Measurements from ENCODE around the gene HSPA5. TPM values are rescaled to one million over a fixed set of nuclear protein-coding genes. Genes with fewer than 3 reads are reported as not detected.
"Not testable (repeated sequence)": the region's sequence is repeated elsewhere in the genome, so short reads cannot be mapped to it uniquely, and the experiment has no call there.

HSPA5 gene
- total RNA-seq, 1 donor, result 130 TPM

DNA sequence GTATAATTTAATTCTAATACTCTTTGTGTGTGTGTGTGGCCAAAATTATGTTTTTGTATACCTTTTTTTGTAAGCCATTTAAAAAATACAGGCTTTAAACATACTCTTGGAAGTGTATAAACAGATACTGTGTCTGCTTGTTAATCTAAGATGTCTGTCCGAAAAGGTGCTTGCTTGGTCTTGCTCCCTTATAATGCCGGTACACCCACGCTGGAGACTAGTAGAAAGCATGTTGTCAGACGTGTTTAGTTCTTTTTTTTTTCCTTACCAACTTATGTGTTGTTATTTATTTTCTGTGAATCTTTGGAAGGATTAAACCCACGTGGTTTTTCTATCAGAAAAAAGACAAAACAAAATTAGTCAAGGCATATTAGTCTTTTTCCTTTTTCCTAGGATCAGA lies 29.9 kb upstream of the HSPA5 start:
- no peak overlapping the region for H3K4me3 ChIP-seq (ENCODE audit: low read depth, low read length)
- TF ChIP-seq, protein P1, sequence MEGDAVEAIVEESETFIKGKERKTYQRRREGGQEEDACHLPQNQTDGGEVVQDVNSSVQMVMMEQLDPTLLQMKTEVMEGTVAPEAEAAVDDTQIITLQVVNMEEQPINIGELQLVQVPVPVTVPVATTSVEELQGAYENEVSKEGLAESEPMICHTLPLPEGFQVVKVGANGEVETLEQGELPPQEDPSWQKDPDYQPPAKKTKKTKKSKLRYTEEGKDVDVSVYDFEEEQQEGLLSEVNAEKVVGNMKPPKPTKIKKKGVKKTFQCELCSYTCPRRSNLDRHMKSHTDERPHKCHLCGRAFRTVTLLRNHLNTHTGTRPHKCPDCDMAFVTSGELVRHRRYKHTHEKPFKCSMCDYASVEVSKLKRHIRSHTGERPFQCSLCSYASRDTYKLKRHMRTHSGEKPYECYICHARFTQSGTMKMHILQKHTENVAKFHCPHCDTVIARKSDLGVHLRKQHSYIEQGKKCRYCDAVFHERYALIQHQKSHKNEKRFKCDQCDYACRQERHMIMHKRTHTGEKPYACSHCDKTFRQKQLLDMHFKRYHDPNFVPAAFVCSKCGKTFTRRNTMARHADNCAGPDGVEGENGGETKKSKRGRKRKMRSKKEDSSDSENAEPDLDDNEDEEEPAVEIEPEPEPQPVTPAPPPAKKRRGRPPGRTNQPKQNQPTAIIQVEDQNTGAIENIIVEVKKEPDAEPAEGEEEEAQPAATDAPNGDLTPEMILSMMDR (IDR thresholded peaks at IDR 0.05; ENCODE audit: insufficient read depth, low read depth, low read length), result no peak
- no peak for DNase-seq (ENCODE audit: low read depth)

DNA sequence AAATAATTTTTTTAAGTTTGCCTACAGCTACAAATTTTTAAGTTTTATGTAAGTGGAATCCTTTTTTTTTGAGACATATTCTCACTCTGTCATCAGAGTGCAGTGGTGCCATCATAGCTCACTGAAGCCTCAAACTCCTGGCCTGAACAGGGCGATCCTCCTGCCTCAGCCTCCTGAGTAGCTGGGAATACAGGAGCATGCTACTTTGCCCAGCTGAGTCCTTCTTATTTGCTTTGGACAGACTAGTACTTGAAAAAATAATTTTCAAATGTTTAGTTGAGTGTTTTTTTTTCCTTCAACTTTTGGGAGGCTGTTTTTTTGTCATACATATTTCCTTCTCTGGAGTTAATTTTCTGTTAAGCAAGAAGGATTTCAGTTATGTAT lies 27.9 kb upstream of the HSPA5 start:
- TF ChIP-seq, protein P1 (IDR thresholded peaks at IDR 0.05; ENCODE audit: insufficient read depth, low read depth, low read length), result no peak
- no peak overlapping the region for H3K4me3 ChIP-seq (ENCODE audit: low read depth, low read length)
- DNase-seq (ENCODE audit: low read depth), result no peak

DNA sequence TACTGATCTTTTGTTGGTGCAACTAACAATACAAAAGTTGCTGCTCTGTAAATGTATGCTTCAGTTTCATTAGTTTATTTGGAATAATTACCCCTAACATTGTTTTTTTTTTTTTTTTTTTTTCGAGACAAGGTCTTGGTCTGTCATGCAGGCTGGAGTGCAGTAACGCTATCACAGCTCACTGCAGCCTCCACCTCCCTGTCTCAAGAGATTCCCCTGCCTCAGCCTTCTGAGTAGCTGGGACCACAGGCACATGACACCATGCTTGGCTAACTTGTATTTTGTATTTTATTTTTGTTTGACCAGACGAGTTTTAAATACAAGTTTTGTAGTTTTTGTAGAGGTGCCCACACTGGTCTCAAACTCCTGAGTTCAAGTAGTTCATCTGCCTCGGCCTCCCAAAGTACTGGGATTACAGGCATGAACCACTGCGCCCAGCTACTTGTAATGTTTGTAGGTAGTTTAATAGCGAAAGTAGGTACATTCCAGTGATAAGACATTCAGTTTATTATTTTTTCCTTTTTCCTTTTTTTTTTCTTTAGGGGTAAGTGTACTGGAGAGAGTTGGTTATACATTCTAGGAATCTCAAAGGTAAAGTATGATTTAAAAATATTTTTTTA lies 27.4 kb upstream of the HSPA5 start:
- H3K4me3 ChIP-seq (ENCODE audit: low read depth, low read length), result no peak overlapping the region
- no peak for DNase-seq (ENCODE audit: low read depth)
- TF ChIP-seq, protein P1 (IDR thresholded peaks at IDR 0.05; ENCODE audit: insufficient read depth, low read depth, low read length), result no peak

DNA sequence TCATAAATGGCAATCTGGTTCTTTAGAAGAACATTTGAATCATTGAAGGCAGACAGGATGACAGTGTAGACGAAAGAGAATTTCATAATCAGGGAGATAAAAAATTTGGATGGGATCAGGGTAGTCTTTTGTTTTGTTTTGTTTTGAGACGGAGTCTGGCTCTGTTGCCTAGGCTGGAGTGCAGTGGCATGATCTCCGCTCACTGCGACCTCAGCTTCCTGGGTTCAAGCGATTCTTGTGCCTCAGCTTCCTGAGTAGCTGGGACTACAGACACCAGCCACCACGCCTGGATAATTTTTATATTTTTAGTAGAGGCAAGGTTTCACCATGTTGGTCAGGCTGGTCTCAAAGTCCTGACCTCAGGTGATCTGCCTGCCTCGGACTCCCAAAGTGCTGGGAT lies 22.9 kb upstream of the HSPA5 start:
- DNase-seq (ENCODE audit: low read depth); H3K4me3 ChIP-seq (ENCODE audit: low read depth, low read length): not testable (repeated sequence)

- DNase-seq (ENCODE audit: low read depth), result peak; percentile 24
- peak overlapping the region; percentile 94 for H3K4me3 ChIP-seq (ENCODE audit: low read depth, low read length)
- TF ChIP-seq, protein P1 (IDR thresholded peaks at IDR 0.05; ENCODE audit: insufficient read depth, low read depth, low read length), result no peak
These were observed 21.3 kb upstream of the HSPA5 start for GRCh38 chr9:125262294-125262991.

- peak within 1 kb of the TSS; percentile 94 for H3K4me3 ChIP-seq (ENCODE audit: low read depth, low read length)
- DNase-seq (ENCODE audit: low read depth), result peak; percentile 91
- TF ChIP-seq, protein P1 (IDR thresholded peaks at IDR 0.05; ENCODE audit: insufficient read depth, low read depth, low read length), result peak; percentile 38
These were observed 20.6 kb upstream of the HSPA5 start, which contains the start of gene GAPVD1 for GRCh38 chr9:125261501-125262293. TSS of gene GAPVD1 (plus strand) at chr9:125261826. CDS start at chr9:125298922, 37,096 bp downstream.

- DNase-seq (ENCODE audit: low read depth), result peak; percentile 31
- no peak overlapping the region for H3K4me3 ChIP-seq (ENCODE audit: low read depth, low read length)
- TF ChIP-seq, protein P1 (IDR thresholded peaks at IDR 0.05; ENCODE audit: insufficient read depth, low read depth, low read length), result no peak
These were observed 19.4 kb upstream of the HSPA5 start for GRCh38 chr9:125260561-125260960.
